IMR-90 (cell line): ENCODE data around the gene HJURP. TPM values are rescaled to one million over a fixed set of nuclear protein-coding genes. Genes with fewer than 3 reads are reported as not detected.
A peak's percentile ranks its signal among the peaks of the same experiment; 100 is the strongest.

Experiments used
- ATAC-seq: fragments of 200-7000 bp; cut with Tn5 transposase; 2 replicates; pipeline ENCODE4 v1.9.1; 2020; ENCODE audit warnings: low read depth, mild to moderate bottlenecking, moderate library complexity
- BruUV-seq: library from RNA; stranded (reverse); fragments of 400-500 nt; replicated peaks from 2 replicates; lab custom pipeline; 2021; lab: Mats Ljungman, UMichigan
- CTCF ChIA-PET: fragments of 300-600 bp; formaldehyde crosslinking; extraction: SDS; loops from one replicate; lab custom pipeline; 2021; ENCODE audit warnings: antibody characterized with exemption; lab: Yijun Ruan, JAX
- POLR2A ChIA-PET: fragments of 300-600 bp; sonication (Branson Sonifier 250); formaldehyde crosslinking; loops from one replicate; lab custom pipeline; 2022; ENCODE audit warnings: antibody characterized with exemption; ENCODE audit not compliant: unreplicated experiment; lab: Charles Lee
- DNase-seq: peaks from one replicate; pipeline ENCODE4 v3.0.0; 2013
- H2AFZ ChIP-seq: replicated peaks from 2 replicates; pipeline ENCODE3; 2013; ENCODE audit warnings: low read length, mild to moderate bottlenecking; ENCODE audit not compliant: poor library complexity
- H2AK5ac ChIP-seq: 2 replicates; pipeline ENCODE4 v1.6.1; 2013; ENCODE audit warnings: low read depth, low read length, inconsistent platforms
- H2AK9ac ChIP-seq: replicated peaks from 2 replicates; pipeline ENCODE3; 2013; ENCODE audit warnings: mild to moderate bottlenecking, low read depth, low read length, moderate library complexity; ENCODE audit not compliant: poor library complexity
- H2BK120ac ChIP-seq: 2 replicates; pipeline ENCODE4 v1.6.1; 2013; ENCODE audit warnings: low read depth, low read length, inconsistent platforms
- H2BK15ac ChIP-seq: 3 replicates; pipeline ENCODE4 v1.6.1; 2013; ENCODE audit warnings: low read depth, low read length, inconsistent platforms
- H2BK20ac ChIP-seq: 2 replicates; pipeline ENCODE4 v1.6.1; 2013; ENCODE audit warnings: low read depth, mild to moderate bottlenecking, inconsistent platforms, low read length, moderate library complexity
- H2BK5ac ChIP-seq: 2 replicates; pipeline ENCODE4 v1.6.1; 2013; ENCODE audit warnings: mild to moderate bottlenecking, low read depth, low read length, inconsistent platforms; ENCODE audit not compliant: poor library complexity, severe bottlenecking
- H3K14ac ChIP-seq: replicated peaks from 2 replicates; pipeline ENCODE4 v1.6.1; 2013; ENCODE audit warnings: low read depth, low read length, inconsistent platforms
- H3K18ac ChIP-seq: 2 replicates; pipeline ENCODE4 v1.6.1; 2013; ENCODE audit warnings: low read depth, low read length, control low read depth
- H3K23ac ChIP-seq: 2 replicates; pipeline ENCODE4 v1.6.1; 2013; ENCODE audit warnings: low read depth, low read length, inconsistent platforms
- H3K27ac ChIP-seq: 2 replicates; pipeline ENCODE4 v1.5.1; 2013; ENCODE audit warnings: mild to moderate bottlenecking, control low read depth, low read length; ENCODE audit not compliant: insufficient read depth
- H3K27me3 ChIP-seq: 2 replicates; pipeline ENCODE4 v1.6.1; 2013; ENCODE audit warnings: low read length; ENCODE audit not compliant: control insufficient read depth, insufficient read depth
- H3K36me3 ChIP-seq: 2 replicates; pipeline ENCODE4 v1.6.1; 2013; ENCODE audit warnings: low read length, mixed read lengths; ENCODE audit not compliant: control insufficient read depth, insufficient read depth
- H3K4ac ChIP-seq: 2 replicates; pipeline ENCODE4 v1.6.1; 2013; ENCODE audit warnings: low read depth, low read length, inconsistent platforms
- H3K4me1 ChIP-seq: 2 replicates; pipeline ENCODE4 v1.6.1; 2013; ENCODE audit warnings: low read length, mixed read lengths; ENCODE audit not compliant: control insufficient read depth, insufficient read depth
- H3K4me2 ChIP-seq: 2 replicates; pipeline ENCODE4 v1.6.1; 2013; ENCODE audit warnings: low read depth, mild to moderate bottlenecking, control low read depth, low read length, moderate library complexity
- H3K4me3 ChIP-seq: 2 replicates; pipeline ENCODE4 v1.5.1; 2013; ENCODE audit warnings: low read depth, mild to moderate bottlenecking, control low read depth, low read length, moderate library complexity; ENCODE audit not compliant: insufficient read depth
- H3K56ac ChIP-seq: 2 replicates; pipeline ENCODE4 v1.6.1; 2013; ENCODE audit warnings: low read length, inconsistent platforms; ENCODE audit not compliant: insufficient read depth; ENCODE audit errors: extremely low read depth
- H3K79me1 ChIP-seq, 2 experiments: 2 replicates each; pipeline ENCODE4 v1.6.1; 2013; ENCODE audit warnings: low read length in 2 of 2, inconsistent platforms in 1 of 2, low read depth in 1 of 2
- H3K9ac ChIP-seq: 2 replicates; pipeline ENCODE4 v1.6.1; 2013; ENCODE audit warnings: low read depth, low read length, control low read depth
- H3K9me1 ChIP-seq: 2 replicates; pipeline ENCODE4 v1.6.1; 2013; ENCODE audit warnings: low read length, inconsistent platforms; ENCODE audit not compliant: insufficient read depth
- H3K9me3 ChIP-seq: 2 replicates; pipeline ENCODE4 v1.6.1; 2013; ENCODE audit warnings: low read length; ENCODE audit not compliant: control insufficient read depth, insufficient read depth
- H4K20me1 ChIP-seq: 2 replicates; pipeline ENCODE4 v1.6.1; 2013; ENCODE audit warnings: low read length, inconsistent platforms; ENCODE audit not compliant: insufficient read depth
- H4K5ac ChIP-seq: 2 replicates; pipeline ENCODE4 v1.6.1; 2013; ENCODE audit warnings: mild to moderate bottlenecking, low read depth, low read length, control low read depth
- H4K8ac ChIP-seq, 2 experiments: 2 replicates each; pipeline ENCODE4 v1.6.1; 2013; ENCODE audit warnings: low read depth in 2 of 2, low read length in 2 of 2, control low read depth in 1 of 2, inconsistent platforms in 1 of 2
- H4K91ac ChIP-seq: 2 replicates; pipeline ENCODE4 v1.6.1; 2013; ENCODE audit warnings: low read depth, low read length, inconsistent platforms; ENCODE audit not compliant: insufficient read depth
- CEBPB ChIP-seq: IDR thresholded peaks from 2 replicates; pipeline ENCODE4 v1.6.1; 2012; ENCODE audit warnings: low read depth, low read length, improper control_type of control experiment
- MAZ ChIP-seq: IDR thresholded peaks from 2 replicates; pipeline ENCODE4 v1.6.1; 2012; ENCODE audit warnings: low read depth, mild to moderate bottlenecking, low read length, improper control_type of control experiment, moderate library complexity, borderline replicate concordance
- MXI1 ChIP-seq: IDR thresholded peaks from 2 replicates; pipeline ENCODE4 v1.6.1; 2012; ENCODE audit warnings: low read depth, mild to moderate bottlenecking, low read length, moderate library complexity, borderline replicate concordance
- NFE2L2 ChIP-seq: fragments of 150-350 bp; IDR thresholded peaks from 2 replicates; pipeline ENCODE4 v1.6.1; 2016; ENCODE audit warnings: low read depth, mild to moderate bottlenecking, low read length
- POLR2A ChIP-seq: IDR thresholded peaks from 2 replicates; pipeline ENCODE4 v1.6.1; 2012; ENCODE audit warnings: mild to moderate bottlenecking, low read depth, low read length
- RCOR1 ChIP-seq: IDR thresholded peaks from 2 replicates; pipeline ENCODE4 v1.6.1; 2012; ENCODE audit warnings: mild to moderate bottlenecking, low read length, improper control_type of control experiment; ENCODE audit not compliant: insufficient replicate concordance
- SMC3 ChIP-seq: fragments of 150-350 bp; IDR thresholded peaks from 2 replicates; pipeline ENCODE4 v1.6.1; 2016; ENCODE audit warnings: low read depth, mild to moderate bottlenecking, antibody characterized with exemption, low read length, moderate library complexity
- WGBS, 2 experiments: methylation state at CpG; one replicate each; pipeline versions ENCODE4 v1.1.5 to v1.1.7; 2013; ENCODE audit warnings: missing lambda C conversion rate in 2 of 2; ENCODE audit not compliant: insufficient read length in 1 of 2; ENCODE audit errors: extremely low coverage in 2 of 2; 5-methylcytosine and 5-hydroxymethylcytosine counted together
- dilution Hi-C: fragments of 300-500 bp; cut with HindIII; formaldehyde crosslinking; loops from one replicate; pipeline ENCODE4 v1.14.3; 2018; ENCODE audit warnings: low sequenced_read_pairs; ENCODE audit not compliant: unreplicated experiment
- in situ Hi-C: fragments of 300-500 bp; cut with MboI; formaldehyde crosslinking; loops from 3 replicates; pipeline ENCODE4 v1.14.3; 2019; ENCODE audit warnings: low sequenced_read_pairs, inconsistent platforms, mixed read lengths
- intact Hi-C: fragments of 100-400 bp; cut with micrococcal nuclease; formaldehyde crosslinking; loops from 2 replicates; pipeline ENCODE4 v1.10.0; 2022
- polyA plus RNA-seq, 3 experiments: library from polyadenylated mRNA; depleted of rRNA; stranded (reverse); fragments of >200 nt; gene quantifications; 2 replicates each; pipeline ENCODE4 v1.2.3, GENCODE V29; 2012; ENCODE audit warnings: low replicate concordance in 1 of 3
- total RNA-seq: library from RNA; depleted of rRNA; stranded (reverse); fragments of >200 nt; gene quantifications from 2 replicates; pipeline ENCODE4 v1.2.3, GENCODE V29; 2012
- TF ChIP-seq, protein P1 (sequence below): conservative IDR thresholded peaks from 2 replicates; pipeline ENCODE4 v1.5.1; 2012; ENCODE audit warnings: mild to moderate bottlenecking, low read depth, low read length, improper control_type of control experiment

The HJURP gene
- total and polyA plus RNA-seq, 2 of the 4 experiments (the other 2 are of a cell fraction): 22.6 to 26.5 TPM

DNA sequence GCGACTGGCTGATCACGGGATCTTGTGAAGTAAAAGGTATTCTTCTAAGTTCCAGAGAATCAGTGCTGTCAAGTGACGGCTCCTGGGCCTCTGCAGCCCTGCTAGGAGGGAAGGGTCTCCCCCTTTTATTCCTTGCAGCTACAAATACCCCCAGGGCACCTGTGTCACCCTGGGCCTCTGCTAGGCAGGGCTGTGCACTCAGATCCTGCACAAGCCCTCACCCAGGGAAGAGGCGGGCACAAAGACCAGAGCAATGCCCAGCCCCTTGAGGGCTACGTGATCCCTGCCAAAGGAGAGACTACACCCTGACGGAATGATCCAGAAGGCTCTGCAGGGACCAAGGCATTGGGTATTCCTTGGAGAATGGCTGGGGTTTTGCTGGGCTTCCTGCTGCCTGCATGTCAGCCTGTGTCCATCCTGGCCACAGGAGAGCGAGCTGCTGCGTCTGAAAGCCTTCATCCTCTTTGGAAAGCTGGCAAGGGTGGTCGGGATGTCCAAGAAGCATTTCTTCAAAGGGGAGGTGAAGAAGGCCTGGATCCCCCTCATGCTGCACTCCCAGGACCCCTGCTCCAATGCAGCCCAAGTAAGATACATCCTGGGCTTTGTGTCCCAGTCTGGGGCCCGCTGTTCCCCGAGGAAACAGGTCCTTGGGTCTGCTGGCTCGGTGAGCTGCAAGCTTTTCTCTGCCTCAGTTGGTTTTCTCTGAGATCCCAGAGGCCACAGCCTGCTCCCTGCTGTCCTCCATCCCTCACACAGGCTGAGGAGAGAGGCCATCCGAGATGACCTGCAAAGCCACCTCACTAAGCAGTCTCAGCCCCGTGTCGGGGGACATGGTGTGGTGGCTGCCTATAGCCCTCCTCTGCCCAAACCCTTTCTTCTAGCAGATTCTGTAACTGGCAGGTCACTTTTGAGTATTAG, 24.9 kb downstream of the HJURP start:
- intact Hi-C loops: no loop called here
- no peak overlapping the region for H3K56ac ChIP-seq
- in situ Hi-C loops: loop anchor here (25.0 kb wide), 1 partner anchor 367 kb away; no protein-coding TSS in a partner anchor
- no peak overlapping the region for H3K4me2 ChIP-seq
- H3K36me3 ChIP-seq: no peaks in the 10 kb centered on the region; the same call in 1 of the 2 replicates
- no peak overlapping the region for H2BK120ac ChIP-seq
- H3K4me3 ChIP-seq: no peak overlapping the region
- H3K27ac ChIP-seq: no peak overlapping the region
- no peaks in the 10 kb centered on the region for H3K9me1 ChIP-seq
- dilution Hi-C loops: no loop called here
- H3K9me3 ChIP-seq: no peaks in the 10 kb centered on the region
- no peak overlapping the region for H2BK20ac ChIP-seq
- CTCF ChIA-PET: no interaction called here
- no peak overlapping the region for H4K8ac ChIP-seq
- H3K18ac ChIP-seq: no peak overlapping the region
- H3K4me1 ChIP-seq: peaks cover 3% of the 10 kb centered on the region
- 81% methylated on average over 4 of the region's 15 CpGs; no CpG with 5 or more reads in 1 of the 2 experiments for WGBS, 2 experiments
- DNase-seq: no peak
- no peak overlapping the region for H2BK5ac ChIP-seq
- H2AK5ac ChIP-seq: no peak overlapping the region
- no peak overlapping the region for H4K91ac ChIP-seq
- TF ChIP-seq MAZ: no peak
- TF ChIP-seq, protein P1, sequence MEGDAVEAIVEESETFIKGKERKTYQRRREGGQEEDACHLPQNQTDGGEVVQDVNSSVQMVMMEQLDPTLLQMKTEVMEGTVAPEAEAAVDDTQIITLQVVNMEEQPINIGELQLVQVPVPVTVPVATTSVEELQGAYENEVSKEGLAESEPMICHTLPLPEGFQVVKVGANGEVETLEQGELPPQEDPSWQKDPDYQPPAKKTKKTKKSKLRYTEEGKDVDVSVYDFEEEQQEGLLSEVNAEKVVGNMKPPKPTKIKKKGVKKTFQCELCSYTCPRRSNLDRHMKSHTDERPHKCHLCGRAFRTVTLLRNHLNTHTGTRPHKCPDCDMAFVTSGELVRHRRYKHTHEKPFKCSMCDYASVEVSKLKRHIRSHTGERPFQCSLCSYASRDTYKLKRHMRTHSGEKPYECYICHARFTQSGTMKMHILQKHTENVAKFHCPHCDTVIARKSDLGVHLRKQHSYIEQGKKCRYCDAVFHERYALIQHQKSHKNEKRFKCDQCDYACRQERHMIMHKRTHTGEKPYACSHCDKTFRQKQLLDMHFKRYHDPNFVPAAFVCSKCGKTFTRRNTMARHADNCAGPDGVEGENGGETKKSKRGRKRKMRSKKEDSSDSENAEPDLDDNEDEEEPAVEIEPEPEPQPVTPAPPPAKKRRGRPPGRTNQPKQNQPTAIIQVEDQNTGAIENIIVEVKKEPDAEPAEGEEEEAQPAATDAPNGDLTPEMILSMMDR: no peak
- TF ChIP-seq CEBPB: no peak
- no peak for TF ChIP-seq RCOR1
- no peak for TF ChIP-seq POLR2A
- TF ChIP-seq SMC3: no peak
- TF ChIP-seq NFE2L2: no peak
- TF ChIP-seq MXI1: no peak
- peak overlapping the region; percentile 51 for H2AFZ ChIP-seq
- peaks cover under 1% of the 10 kb centered on the region for H3K27me3 ChIP-seq
- H2BK15ac ChIP-seq: no peak overlapping the region
- POLR2A ChIA-PET: no interaction called here
- ATAC-seq: no peak
- no peak overlapping the region for H3K4ac ChIP-seq
- BruUV-seq: no TSS peak
- no peaks in the 10 kb centered on the region for H4K20me1 ChIP-seq
- H3K79me1 ChIP-seq: peaks cover 0 to 16% of the 10 kb centered on the region in 2 experiments; a peak in 2 of 4 replicates
- H4K5ac ChIP-seq: no peak overlapping the region
- no peak overlapping the region for H3K23ac ChIP-seq
- no peak overlapping the region for H3K14ac ChIP-seq
- H3K9ac ChIP-seq: no peak overlapping the region
- H2AK9ac ChIP-seq: peak overlapping the region; percentile 72
